Eye (tissue), 1 donor: ENCODE results near the gene EFHC1.

Source experiments
- DNase-seq: peaks from one replicate; pipeline ENCODE4 v3.0.0-alpha.2; 2015

Gene EFHC1

GRCh38 chr6:52523378-52524142 lies 103.4 kb downstream of the EFHC1 start:
- DNase-seq = no peak

- peak; percentile 59 for DNase-seq
Observed at GRCh38 chr6:52524918-52525317, 104.8 kb downstream of the EFHC1 start.

- DNase-seq = no peak
Observed at GRCh38 chr6:52526634-52527033, 106.5 kb downstream of the EFHC1 start.

- DNase-seq = no peak
Observed at GRCh38 chr6:52527436-52527835, 107.3 kb downstream of the EFHC1 start.

DNA sequence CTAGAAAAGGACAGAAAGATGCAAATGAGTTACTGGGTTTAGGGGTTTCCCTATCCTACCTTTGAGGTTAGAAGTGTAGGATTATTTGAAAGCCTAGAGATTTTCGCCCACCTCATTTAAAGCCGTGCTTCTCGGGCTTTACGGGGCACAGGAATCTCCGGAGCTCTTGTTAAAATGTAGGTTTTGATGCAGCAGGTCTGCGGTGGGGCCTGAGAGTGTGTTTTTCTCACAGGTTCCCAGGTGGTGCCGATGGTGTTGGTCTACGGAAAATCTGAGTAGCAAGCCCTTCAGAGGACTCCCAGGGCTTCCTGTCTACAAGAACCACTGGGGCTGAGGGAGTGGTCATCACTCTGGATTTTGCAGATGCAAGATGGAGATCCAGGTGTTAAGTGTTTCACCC lies 109.2 kb downstream of the EFHC1 start:
- no peak for DNase-seq

GRCh38 chr6:52530351-52530750 lies 110.2 kb downstream of the EFHC1 start:
- no peak for DNase-seq

GRCh38 chr6:52531396-52531795 lies 111.3 kb downstream of the EFHC1 start:
- no peak for DNase-seq

DNA sequence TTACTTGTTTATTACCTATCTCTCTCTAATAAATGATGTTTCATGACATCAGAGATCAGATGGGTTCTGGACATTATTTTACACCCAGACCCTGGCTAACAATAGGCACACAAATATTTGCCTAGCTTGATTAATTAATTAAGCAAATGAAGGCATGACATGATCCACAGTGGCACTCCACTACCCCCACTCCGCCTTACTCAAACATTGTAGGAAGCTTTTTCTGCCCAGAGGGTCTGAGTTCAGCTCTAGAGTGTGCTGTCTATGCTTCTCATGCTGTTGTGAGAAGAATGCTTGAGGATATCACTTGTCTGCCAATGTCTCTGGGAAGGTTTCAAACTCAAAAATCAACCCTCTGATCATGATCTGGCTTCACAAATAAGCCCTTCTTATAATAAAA lies 111.7 kb downstream of the EFHC1 start:
- no peak for DNase-seq

DNA sequence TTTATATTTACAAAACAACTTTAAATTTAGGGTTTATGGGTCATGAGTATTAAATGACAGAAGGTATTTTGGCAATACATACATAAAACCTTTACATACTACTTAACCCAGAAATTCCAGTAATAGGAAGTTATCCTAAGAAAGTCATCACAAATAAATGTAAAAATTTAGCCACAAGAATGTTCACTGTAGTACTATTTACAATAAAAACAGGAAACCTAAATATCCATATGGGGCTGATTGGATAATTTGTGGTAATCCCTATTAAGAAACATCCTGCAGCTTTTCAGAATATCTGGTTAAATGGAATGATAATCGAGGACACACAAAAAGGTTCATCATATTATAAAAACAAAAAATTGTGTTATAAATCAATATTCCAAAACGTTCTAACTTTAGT lies 112.3 kb downstream of the EFHC1 start:
- DNase-seq = no peak

DNA sequence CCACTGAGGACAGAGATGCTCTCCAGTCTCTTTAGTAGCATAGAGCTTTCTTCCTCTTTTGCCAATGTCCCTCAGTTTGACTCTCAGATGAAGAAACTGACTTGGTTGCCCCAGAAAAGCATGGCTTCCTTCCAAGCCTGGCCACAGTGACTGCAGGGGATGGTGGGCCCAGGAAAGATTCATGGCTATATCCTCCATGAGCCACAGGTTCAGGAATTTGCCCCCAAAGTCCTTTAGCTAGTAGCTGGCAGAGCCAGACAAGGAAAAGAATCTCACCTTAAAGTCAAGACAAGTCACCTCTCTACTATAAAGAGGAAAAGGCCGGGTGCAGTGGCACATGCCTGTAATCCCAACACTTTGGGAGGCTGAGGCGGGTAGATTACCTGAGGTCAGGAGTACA lies 113.3 kb downstream of the EFHC1 start:
- no peak for DNase-seq

DNA sequence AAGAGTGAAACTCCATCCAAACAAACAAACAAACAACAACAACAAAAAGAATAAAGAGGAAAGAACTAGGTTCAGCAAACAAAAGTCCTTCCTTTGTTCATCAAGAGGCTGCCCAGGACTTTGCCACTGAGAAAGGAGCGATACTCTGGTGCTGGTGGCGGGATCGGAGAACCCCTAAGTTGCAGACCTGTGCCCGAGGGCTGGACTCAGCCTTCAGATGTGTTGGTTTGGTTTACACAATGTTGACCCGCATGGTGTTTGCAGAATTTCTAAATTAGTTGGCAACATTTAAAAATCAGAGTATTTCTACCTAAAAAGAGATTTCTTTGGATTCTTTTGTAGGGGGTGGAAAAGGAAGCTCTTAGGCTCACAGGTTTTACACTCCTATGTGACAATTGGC lies 114.2 kb downstream of the EFHC1 start:
- DNase-seq = no peak

- DNase-seq = no peak
Observed at GRCh38 chr6:52534966-52535390, 114.8 kb downstream of the EFHC1 start.

GRCh38 chr6:52535711-52536423 lies 115.7 kb downstream of the EFHC1 start:
- no peak for DNase-seq

GRCh38 chr6:52536424-52536916 lies 116.3 kb downstream of the EFHC1 start:
- DNase-seq = no peak

- no peak for DNase-seq
Observed at GRCh38 chr6:52537001-52537753, 117.0 kb downstream of the EFHC1 start.

- no peak for DNase-seq
Observed at GRCh38 chr6:52538252-52538900, 118.2 kb downstream of the EFHC1 start.

DNA sequence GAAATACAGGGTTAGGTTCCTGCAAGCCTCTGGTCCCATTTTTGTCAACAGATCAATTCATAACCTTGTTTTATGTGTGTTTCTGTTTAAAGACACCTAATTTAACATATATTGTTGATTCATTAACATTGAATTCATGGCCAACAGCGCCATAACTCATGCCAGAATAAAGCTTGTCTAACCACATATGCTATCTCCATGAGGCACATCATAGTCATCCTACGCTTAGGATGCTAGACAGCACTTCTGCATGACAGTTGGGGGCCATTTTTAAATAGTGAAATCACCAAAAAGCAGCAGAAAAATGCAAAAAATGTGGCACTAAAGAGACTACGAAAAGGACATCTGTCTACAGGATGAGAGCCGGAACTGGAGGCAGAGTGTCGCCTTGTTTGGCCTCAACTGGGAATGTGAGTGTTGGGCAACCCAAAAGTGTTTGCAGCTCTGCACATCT lies 118.8 kb downstream of the EFHC1 start:
- no peak for DNase-seq

DNA sequence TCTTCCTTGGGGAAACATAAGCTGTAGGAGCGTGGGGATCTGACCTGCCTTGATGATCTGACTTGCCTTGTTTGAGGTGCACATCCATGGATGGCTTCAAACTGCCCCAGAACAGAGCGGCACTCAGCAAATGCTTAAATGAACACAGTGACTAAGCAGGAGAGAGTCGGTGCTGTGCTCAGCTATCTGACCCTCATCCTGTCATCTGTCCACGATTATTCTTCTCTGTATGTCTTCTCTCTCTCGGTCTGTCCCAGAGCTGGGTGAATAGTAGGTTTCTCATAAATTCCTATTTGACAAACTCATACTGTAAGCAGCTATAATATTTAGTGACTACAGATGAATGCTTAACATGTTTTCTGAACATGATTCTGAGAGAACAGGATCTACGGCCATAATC lies 119.5 kb downstream of the EFHC1 start:
- DNase-seq = no peak

DNA sequence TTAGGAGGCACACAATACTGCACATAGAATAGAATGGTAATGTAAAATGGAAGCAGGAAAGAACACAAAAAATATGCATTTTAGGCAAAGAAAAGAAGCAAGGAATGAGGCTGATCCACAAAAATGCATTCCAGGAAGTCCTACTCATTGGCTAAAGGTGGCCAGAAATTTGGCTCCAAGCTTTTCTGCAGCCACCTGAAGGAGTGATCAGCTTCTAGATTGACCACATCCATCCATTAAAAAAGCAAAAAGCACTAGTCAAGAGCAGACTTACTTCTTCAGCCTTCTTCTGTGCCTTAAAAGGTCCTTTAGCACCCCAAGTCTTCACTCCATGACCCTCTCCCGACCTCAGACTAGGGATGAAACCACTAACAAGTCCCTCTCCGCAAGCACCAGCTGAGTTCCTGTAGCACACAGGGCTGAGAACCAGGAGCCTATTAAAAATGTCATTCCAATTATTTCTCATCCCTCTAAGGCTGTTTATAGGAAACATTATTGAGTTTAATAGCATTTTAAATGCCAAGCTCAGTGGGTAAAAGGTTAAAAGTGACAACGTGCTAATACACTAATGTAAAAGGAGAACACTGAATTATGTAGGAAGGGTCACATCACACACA lies 120.3 kb downstream of the EFHC1 start:
- DNase-seq = no peak

DNA sequence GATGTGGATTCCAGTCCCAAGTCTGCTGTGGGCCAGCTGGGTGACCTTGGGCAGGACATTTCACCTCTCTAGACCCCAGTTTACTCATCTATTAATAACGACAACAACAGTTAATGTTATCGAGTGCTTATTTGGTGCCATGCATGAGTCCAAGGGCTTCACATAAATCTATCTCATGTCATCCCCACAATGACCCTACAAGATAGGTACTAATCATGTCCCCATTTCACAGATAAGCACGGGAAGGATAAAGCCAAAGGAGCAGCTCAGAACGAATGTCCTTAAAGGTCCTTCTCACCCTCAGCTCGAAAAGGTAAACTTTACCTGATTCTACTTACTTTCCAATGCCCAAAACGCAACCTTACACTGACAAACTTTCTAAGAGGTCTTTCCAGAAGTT lies 121.0 kb downstream of the EFHC1 start:
- DNase-seq = no peak

DNA sequence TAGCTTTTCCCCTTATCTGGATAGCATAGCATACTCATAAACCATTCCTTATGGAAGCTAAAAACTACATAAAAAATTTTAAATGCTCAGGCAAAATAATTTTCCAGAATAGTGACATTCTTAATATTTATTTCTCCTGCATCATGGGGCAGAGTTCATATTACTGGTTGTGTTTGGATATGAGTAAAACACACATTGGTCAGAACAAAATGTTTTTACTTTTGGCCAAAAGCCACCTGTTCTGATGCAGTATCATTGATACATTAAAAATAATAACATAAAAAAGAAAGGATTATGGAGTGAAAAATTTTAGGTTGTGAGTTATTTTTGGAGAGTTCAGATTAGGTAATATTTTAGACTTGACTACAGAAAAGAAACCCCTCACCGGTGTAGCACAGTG lies 123.1 kb downstream of the EFHC1 start:
- DNase-seq = no peak
